ENCODE measurements around the gene PROCR. TPM values are rescaled to one million over a fixed set of nuclear protein-coding genes. Genes with fewer than 3 reads are reported as not detected.
A peak's percentile ranks its signal among the peaks of the same experiment; 100 is the strongest.
"Not testable (repeated sequence)": the region's sequence is repeated elsewhere in the genome, so short reads cannot be mapped to it uniquely, and the experiment has no call there.

The PROCR gene
- total RNA-seq, 2 experiments from 2014 or later: 0.35 to 0.50 TPM

DNA sequence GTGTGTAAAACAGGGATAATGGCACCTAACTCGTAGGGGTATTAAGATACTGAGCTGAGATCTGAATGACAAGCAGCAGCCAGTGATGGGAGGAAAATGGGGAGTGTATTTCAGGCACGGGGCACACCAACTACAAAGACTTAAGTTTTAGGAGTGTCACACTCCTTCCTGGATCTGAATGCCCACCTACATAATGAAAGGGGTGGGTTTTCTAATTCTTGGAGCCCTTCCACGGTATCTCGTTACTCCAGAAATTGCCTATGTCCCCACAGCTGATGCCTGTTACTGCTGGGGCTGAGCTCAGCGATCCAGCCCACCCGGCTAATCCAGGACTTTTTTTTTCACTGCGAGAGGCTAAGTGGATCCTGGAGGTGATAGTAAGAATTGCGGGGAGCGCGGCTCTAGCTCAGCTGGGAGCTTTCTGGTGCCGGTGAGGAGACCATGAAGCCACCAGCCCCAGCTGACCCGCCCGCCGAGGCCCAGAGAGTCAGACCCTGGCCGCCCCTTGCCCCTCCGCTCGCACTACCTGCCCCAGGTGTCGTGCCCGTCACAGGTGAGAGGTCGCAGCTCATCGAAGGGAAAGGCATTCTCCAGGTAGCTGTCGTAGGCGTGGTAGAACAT lies 25.5 kb upstream of the PROCR start:
- Mint-ChIP-seq H3K4me1 (peaks cover 31% of the 10 kb centered on the region), H3K27me3 (peaks cover 3% of the 10 kb centered on the region), H3K36me3 (ENCODE audit: low read depth) (peaks cover 11% of the 10 kb centered on the region), H3K9me3 (no peaks in the 10 kb centered on the region), H3K4me3 (peak overlapping the region; percentile 95), H3K27ac (peak overlapping the region; percentile 93)
- DNase-seq: no peak
- ChIA-PET POLR2A (interaction anchor here (0.9 to 1.4 kb wide), 3 partner anchors 126 to 807 kb away, joined by 3 to 5 read pairs (median 4); partner anchors contain the start of gene MMP24OS), CTCF (interaction anchor here (0.9 to 1.9 kb wide), 8 partner anchors 9 to 268 kb away, joined by 3 to 10 read pairs (median 4); partner anchors contain the start of gene EIF6)

DNA sequence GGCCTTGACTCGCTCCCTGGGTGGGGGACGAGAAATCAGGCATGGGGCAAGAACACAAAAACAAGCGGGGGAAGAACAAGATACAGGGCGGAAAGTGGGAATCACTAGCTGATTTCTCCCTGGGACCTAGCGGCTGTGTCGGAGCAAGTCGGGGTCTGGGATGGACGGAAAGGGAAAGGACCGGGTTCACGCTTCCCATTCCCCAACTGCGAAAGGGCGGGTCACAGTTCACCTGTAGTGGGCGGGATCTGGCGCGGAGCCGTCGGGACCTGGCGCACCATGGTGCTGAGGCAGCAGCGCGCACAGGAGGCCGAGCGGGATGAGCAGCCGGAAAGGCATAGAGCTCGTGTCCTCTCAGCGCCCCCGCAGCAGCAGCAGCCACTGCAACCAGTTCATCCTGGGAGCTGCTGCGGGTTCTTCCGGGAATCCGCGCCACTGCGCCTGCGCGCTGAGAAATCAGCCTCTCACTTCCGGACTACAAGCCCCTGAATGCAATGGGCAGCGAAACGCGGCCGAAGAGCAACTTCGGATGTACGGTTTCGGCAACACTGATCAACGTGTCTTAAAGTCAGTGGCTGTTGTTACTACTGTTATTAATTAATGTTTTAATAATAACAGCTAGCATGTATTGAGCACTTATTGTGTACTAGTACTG lies 24.8 kb upstream of the PROCR start, which contains the start of gene EDEM2:
Gene EDEM2, minus strand, starts transcription at position 417 of the 655 bp plus-strand sequence. Its CDS starts 78 bp downstream, at position 339.
- peak within 1 kb of the TSS; percentile 95 for H3K4me3 Mint-ChIP-seq
- no peaks in the 10 kb centered on the region for H3K9me3 Mint-ChIP-seq
- DNase-seq: peak; percentile 95
- POLR2A ChIA-PET: interaction anchor here (0.7 to 1.4 kb wide), 5 partner anchors 118 to 807 kb away, joined by 3 to 6 read pairs (median 4); partner anchors contain the start of gene MMP24OS
- peaks cover 31% of the 10 kb centered on the region for H3K4me1 Mint-ChIP-seq
- peaks cover 8% of the 10 kb centered on the region for H3K36me3 Mint-ChIP-seq (ENCODE audit: low read depth)
- H3K27ac Mint-ChIP-seq: peak within 1 kb of the TSS; percentile 93
- CTCF ChIA-PET: interaction anchor here (0.7 to 1.9 kb wide), 10 partner anchors 10 to 268 kb away, joined by 3 to 10 read pairs (median 4); partner anchors contain the start of gene EIF6
- peaks cover 3% of the 10 kb centered on the region for H3K27me3 Mint-ChIP-seq

DNA sequence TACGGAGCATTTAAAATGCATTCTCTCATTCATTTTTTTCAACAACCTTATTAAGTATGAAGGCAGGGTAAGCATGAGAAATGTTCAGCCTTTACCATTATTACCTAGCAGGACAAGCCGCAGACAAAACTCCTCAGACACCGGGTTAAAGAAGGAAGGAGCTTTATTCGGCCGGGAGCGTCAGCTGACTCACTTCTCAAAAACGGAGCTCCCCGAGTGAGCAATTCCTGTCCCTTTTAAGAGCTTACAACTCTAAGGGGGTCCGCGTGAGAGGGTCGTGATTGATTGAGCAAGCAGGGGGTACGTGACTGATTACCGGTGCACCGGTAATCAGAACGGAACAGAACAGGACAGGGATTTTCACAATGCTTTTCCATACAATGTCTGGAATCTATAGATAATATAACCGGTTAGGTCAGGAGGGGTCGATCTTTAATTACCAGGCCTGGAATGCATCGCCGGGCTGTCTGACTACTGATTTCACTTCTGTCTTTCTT lies 24.2 kb upstream of the PROCR start:
- POLR2A ChIA-PET: interaction anchor here (0.6 to 1.4 kb wide), 7 partner anchors 49 to 806 kb away, joined by 3 to 6 read pairs (median 4); partner anchors contain the start of gene MMP24OS
- H3K9me3 Mint-ChIP-seq; H3K36me3 Mint-ChIP-seq (ENCODE audit: low read depth); H3K27me3 Mint-ChIP-seq: not testable (repeated sequence)
- peak; percentile 14 for DNase-seq
- CTCF ChIA-PET: interaction anchor here (0.7 to 1.9 kb wide), 7 partner anchors 11 to 267 kb away, joined by 3 to 10 read pairs (median 4); partner anchors contain the start of gene EIF6
- Mint-ChIP-seq H3K27ac (peak overlapping the region; percentile 93), H3K4me1 (peaks cover 31% of the 10 kb centered on the region), H3K4me3 (peak overlapping the region; percentile 95)

DNA sequence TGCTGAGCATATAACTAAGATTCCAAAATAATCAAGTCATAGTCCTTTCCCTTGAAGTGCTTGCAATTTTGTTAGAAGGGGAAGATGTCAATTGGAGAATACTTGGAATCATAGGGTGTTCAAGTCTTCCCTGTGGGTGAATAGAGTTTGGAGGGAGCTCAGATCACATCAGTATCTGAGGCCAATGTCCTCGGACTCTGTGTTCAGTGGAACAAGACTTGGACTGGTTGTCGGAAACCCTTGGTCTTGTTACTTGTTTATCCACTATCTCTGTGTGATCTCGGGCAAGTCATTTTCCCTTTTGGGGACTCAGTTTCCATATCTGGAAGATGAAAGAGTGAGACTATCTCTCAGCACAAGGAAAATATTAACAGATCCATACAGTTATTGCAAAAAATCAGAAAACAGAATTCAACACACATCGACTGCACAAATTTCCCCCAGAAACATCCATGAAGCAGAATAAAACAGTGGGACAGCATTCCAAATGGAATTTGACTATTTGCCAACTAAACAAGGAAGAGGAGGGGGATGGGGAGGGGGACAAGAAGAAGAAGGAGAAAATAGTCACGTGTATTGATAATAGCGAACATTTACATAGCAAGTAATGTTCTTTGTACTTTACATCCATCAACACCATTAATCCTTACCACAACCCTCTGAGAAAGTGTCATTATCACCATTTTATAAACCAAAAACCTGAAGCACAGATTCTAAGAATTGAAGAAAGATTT lies 20.9 kb upstream of the PROCR start:
- POLR2A ChIA-PET: no interaction called here
- H3K27ac Mint-ChIP-seq: no peak overlapping the region
- H3K9me3 Mint-ChIP-seq: no peaks in the 10 kb centered on the region
- H3K36me3 Mint-ChIP-seq (ENCODE audit: low read depth): no peaks in the 10 kb centered on the region
- CTCF ChIA-PET: no interaction called here
- H3K27me3 Mint-ChIP-seq: peaks cover 3% of the 10 kb centered on the region
- peaks cover 19% of the 10 kb centered on the region for H3K4me1 Mint-ChIP-seq
- H3K4me3 Mint-ChIP-seq: no peak overlapping the region
- no peak for DNase-seq

DNA sequence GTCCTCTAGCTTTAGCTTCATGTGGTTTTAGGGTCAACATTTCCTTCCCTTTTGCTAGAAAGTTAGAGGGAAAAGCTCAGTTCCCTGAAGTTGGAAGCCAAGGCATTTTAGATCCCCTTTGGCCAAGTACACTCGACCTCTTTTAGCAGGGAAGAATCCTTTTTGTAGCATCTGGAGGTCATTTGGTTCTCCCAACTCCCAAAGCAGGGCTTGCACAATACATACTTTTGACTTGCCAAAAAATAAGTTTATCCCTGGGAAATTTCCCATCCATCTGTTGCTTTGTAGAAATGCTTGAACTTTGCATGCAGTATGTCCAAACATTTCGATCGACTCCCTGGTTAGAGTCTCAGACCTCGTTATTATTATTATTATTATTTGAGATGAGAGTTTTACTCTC lies 20.1 kb upstream of the PROCR start:
- POLR2A ChIA-PET: no interaction called here
- H3K27me3 Mint-ChIP-seq: peaks cover 3% of the 10 kb centered on the region
- H3K9me3 Mint-ChIP-seq: no peaks in the 10 kb centered on the region
- H3K36me3 Mint-ChIP-seq (ENCODE audit: low read depth): no peaks in the 10 kb centered on the region
- H3K4me3 Mint-ChIP-seq: no peak overlapping the region
- peaks cover 15% of the 10 kb centered on the region for H3K4me1 Mint-ChIP-seq
- no peak for DNase-seq
- CTCF ChIA-PET: no interaction called here
- no peak overlapping the region for H3K27ac Mint-ChIP-seq

DNA sequence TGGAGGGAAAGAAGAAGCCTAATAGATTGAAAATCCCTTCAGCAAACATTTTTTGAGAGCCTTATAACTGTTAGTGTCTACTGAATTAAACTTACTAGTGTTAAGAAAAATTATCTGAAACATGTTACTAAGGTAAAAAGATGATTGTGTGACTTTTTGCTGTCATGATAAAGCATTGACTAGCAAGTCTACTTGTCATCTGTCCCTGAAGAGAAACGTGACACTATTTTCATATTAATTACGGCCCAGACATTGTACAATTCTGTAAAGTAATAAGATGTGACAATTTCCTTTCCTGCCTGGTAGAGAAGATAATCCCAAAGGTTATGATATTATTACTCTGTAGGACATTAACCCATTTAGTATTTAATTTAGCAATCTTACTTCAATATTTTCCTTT lies 15.9 kb upstream of the PROCR start:
- Mint-ChIP-seq H3K27me3 (peaks cover 2% of the 10 kb centered on the region), H3K27ac (no peak overlapping the region), H3K4me1 (peaks cover 5% of the 10 kb centered on the region), H3K4me3 (no peak overlapping the region), H3K36me3 (ENCODE audit: low read depth) (no peaks in the 10 kb centered on the region), H3K9me3 (no peaks in the 10 kb centered on the region)
- CTCF ChIA-PET: no interaction called here
- POLR2A ChIA-PET: no interaction called here
- no peak for DNase-seq

DNA sequence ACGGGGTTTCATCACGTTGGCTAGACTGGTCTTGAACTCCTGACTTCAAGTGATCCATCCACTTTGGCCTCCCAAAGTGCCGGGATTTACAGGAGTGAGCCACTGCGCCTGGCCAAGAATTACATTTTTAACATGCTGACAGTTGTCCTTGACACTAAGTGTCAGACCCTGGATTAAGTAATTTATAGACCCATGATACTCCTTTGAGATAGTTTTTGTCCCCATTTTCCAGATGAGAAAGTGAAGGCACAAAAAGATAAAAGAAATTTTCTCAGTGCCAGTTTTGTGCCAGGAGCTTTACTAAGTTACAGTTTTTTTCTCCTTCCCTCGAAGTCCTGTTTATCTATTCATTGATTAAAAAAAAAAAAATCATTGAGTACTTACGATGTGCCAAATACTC lies 14.9 kb upstream of the PROCR start:
- no peaks in the 10 kb centered on the region for H3K9me3 Mint-ChIP-seq
- CTCF ChIA-PET: interaction anchor here (0.6 kb wide), 1 partner anchor 25 kb away, joined by 3 read pairs; no protein-coding TSS in a partner anchor

DNA sequence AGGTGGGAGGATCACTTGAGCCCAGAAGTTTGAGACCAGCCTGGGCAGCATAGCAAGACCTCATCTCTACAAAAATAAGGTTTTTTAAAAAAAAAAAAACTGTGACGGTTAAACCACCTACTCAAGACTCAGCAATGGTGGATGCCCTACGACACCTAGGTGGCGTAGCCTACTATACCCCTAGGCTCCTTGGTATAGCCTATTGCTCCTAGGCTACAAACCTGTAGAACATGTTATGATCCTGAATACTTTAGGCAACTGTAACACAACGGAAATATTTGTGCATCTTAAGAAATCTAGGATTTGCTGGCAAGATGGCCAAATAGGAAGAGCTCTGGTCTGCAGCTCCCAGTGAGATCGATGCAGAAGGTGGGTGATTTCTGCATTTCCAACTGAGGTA lies 11.5 kb upstream of the PROCR start:
- H3K4me3 Mint-ChIP-seq: not testable (repeated sequence)
- peaks cover 16% of the 10 kb centered on the region for H3K4me1 Mint-ChIP-seq
- peak overlapping the region; percentile 58 for H3K27ac Mint-ChIP-seq

More for the DNA sequence above, 14.9 kb upstream of the PROCR start:
- no peak overlapping the region for H3K4me3 Mint-ChIP-seq
- POLR2A ChIA-PET: no interaction called here
- H3K4me1 Mint-ChIP-seq: peaks cover 12% of the 10 kb centered on the region
- H3K27me3 Mint-ChIP-seq: no peaks in the 10 kb centered on the region
- H3K36me3 Mint-ChIP-seq (ENCODE audit: low read depth): no peaks in the 10 kb centered on the region
- no peak overlapping the region for H3K27ac Mint-ChIP-seq
- no peak for DNase-seq

DNA sequence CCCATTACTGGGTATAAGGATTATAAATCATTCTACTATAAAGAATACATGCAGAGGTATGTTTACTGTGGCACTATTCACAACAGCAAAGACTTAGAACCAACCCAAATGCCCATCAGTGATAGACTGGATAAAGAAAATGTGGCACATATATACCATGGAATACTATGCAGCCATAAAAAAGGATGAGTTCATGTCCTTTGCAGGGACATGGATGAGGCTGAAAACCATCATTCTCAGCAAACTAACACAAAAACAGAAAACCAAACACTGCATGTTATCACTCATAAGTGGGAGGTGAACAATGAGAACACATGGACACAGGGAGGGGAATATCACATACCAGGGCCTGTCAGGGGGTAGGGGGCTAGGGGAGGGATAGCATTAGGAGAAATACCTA lies 7.3 kb upstream of the PROCR start:
- DNase-seq; H3K36me3 Mint-ChIP-seq (ENCODE audit: low read depth); H3K27ac Mint-ChIP-seq; H3K4me3 Mint-ChIP-seq; H3K9me3 Mint-ChIP-seq; H3K27me3 Mint-ChIP-seq: not testable (repeated sequence)
- peaks cover 18% of the 10 kb centered on the region for H3K4me1 Mint-ChIP-seq
- POLR2A ChIA-PET: interaction anchor here (0.6 kb wide), 1 partner anchor 1337 kb away, joined by 3 read pairs; no protein-coding TSS in a partner anchor
- CTCF ChIA-PET: interaction anchor here (1.5 to 1.6 kb wide), 2 partner anchors 39 to 118 kb away, joined by 3 read pairs; no protein-coding TSS in a partner anchor

More for the DNA sequence above, 11.5 kb upstream of the PROCR start:
- not testable (repeated sequence) for H3K9me3 Mint-ChIP-seq; H3K36me3 Mint-ChIP-seq (ENCODE audit: low read depth); DNase-seq; H3K27me3 Mint-ChIP-seq
- ChIA-PET CTCF (interaction anchor here (0.6 kb wide), 1 partner anchor 17 kb away, joined by 3 read pairs; no protein-coding TSS in a partner anchor), POLR2A (interaction anchor here (0.6 kb wide), 1 partner anchor 1194 kb away, joined by 4 read pairs; no protein-coding TSS in a partner anchor)

DNA sequence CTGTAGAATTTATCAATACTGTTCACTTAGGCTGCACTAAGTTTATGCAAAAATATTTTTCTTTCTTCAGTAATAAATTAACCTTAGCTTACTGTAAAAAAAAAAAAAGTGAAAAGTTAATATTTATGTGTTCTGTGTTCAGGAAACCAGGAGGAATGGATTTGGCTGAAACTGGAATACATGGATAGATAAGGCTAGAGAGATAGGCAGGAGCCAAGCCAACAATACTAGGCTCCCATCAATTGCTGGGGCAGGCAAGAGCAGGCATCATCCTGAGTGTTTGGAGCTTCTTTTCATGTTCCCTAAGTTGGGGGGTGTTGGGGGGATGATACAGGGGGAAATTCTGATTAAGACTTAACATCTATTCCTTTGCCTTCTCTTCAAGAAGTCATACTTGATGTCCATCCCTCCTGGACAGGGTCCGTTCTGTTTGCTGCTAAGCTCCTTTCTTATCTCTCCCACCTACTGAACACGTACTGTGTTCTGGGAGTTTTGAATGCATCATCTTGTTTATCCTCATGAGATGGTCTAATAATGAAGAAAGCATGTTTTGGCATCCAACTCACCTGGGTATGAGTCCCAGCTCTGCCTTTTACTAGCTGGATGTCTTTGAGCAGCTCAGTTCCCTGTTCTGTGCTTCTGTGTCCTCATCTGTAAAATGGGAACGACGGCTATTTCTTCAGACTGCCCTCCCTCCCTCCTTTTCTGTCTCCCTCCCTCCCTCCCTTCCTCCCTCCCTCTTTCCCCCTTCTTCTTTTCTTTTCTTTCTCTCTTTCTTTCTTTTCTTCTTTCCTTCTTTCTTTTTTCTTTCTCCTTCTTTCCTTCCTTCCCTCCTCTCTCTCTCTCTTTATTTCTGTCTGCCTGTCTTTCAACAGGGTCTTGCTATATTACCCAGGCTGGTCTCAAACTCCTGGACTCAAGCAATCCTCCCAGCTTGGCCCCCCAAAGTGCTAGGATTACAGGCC lies 6.4 kb upstream of the PROCR start:
- POLR2A ChIA-PET: interaction anchor here (0.6 kb wide), 1 partner anchor 1338 kb away, joined by 3 read pairs; no protein-coding TSS in a partner anchor
- DNase-seq: no peak

DNA sequence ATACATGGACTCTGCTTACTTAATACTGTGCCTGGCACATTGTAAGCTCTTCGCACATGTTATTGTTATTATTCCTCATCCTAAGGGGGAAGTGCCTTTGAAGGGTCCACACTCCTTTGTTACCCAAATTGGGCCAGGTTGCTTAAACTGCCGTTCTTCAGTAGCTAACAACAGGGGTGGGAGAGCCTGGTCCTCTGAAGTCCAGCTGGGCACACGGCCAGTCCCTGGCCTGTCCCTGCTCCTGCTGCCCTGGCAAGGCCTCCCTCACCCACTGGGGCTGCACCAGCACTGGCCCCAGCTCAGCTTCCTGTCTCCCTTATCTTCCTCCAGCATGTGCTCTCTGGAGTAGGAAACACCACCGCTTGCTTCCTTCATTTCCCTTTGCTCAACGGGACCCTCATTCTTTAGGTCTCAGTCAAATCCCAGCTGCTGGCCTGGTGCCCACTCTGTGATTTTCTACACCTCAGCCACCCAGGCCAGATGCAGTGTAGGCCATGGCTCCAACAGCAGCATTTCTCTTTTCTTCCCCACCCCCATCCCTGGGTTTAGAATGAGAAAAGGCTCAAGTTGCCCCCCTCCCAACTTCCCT lies 5.5 kb upstream of the PROCR start:
- H3K9me3 Mint-ChIP-seq: peaks cover 2% of the 10 kb centered on the region
- H3K4me3 Mint-ChIP-seq: no peak overlapping the region
- ChIA-PET POLR2A (no interaction called here), CTCF (interaction anchor here (0.6 to 1.6 kb wide), 4 partner anchors 10 to 872 kb away, joined by 3 read pairs; no protein-coding TSS in a partner anchor)
- peaks cover 9% of the 10 kb centered on the region for H3K36me3 Mint-ChIP-seq (ENCODE audit: low read depth)
- peaks cover 2% of the 10 kb centered on the region for H3K27me3 Mint-ChIP-seq
- DNase-seq: no peak
- H3K4me1 Mint-ChIP-seq: peaks cover 14% of the 10 kb centered on the region
- no peak overlapping the region for H3K27ac Mint-ChIP-seq

More for the DNA sequence above, 6.4 kb upstream of the PROCR start:
- peaks cover 2% of the 10 kb centered on the region for H3K9me3 Mint-ChIP-seq
- no peak overlapping the region for H3K27ac Mint-ChIP-seq
- peaks cover 9% of the 10 kb centered on the region for H3K36me3 Mint-ChIP-seq (ENCODE audit: low read depth)
- peaks cover 16% of the 10 kb centered on the region for H3K4me1 Mint-ChIP-seq
- CTCF ChIA-PET: interaction anchor here (1.5 to 1.6 kb wide), 2 partner anchors 40 to 119 kb away, joined by 3 read pairs; no protein-coding TSS in a partner anchor
- H3K4me3 Mint-ChIP-seq: no peak overlapping the region
- H3K27me3 Mint-ChIP-seq: peaks cover 2% of the 10 kb centered on the region

All from activated CD4-positive, alpha-beta T cell treated with anti-CD3 and anti-CD28 coated beads, Interleukin-2, amount 10 ng/mL, durations not matched to agents 7 days and 5 days (primary cell).